ENCODE measurements around the gene SFT2D3.

Gene SFT2D3

DNA sequence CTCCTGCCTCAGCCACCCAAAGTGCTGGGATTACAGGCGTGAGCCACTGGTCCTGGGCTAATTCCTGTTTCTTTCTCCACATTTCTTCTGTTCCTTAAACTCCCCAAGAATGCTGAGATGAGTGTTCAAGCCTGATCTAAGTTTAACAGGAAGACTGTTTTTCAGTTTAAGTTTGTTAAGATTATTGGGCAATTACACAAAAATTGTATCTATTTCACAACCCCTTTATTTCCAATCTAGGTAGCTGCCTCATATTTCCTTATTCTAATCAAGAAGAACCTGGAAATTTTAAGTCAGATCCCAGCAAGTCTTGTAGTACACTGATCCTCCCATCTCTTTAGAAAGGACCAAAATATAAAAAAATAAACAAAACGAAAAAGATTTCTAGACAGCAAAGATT is 11.7 kb downstream of the SFT2D3 start:
- no peak overlapping the region for H3K4me3 ChIP-seq
- intact Hi-C loops (cut with DNase I; ENCODE audit: low total_unique reads), result no loop called here
- H3K27ac ChIP-seq, result no peak overlapping the region
- no peaks in the 10 kb centered on the region for H3K9me3 ChIP-seq
- H3K4me1 ChIP-seq, result no peaks in the 10 kb centered on the region
- no peaks in the 10 kb centered on the region for H3K27me3 ChIP-seq
- peaks cover 16 to 59% (median 32%) of the 10 kb centered on the region in 3 donors for H3K36me3 ChIP-seq
- no peak for DNase-seq
- TF ChIP-seq CTCF (IDR thresholded peaks at IDR 0.05), result no peak

GRCh38 chr2:127713562-127713961 is 12.3 kb downstream of the SFT2D3 start:
- H3K4me1 ChIP-seq, result no peaks in the 10 kb centered on the region
- H3K4me3 ChIP-seq, result no peak overlapping the region
- intact Hi-C loops (cut with DNase I; ENCODE audit: low total_unique reads), result no loop called here
- no peaks in the 10 kb centered on the region for H3K27me3 ChIP-seq
- TF ChIP-seq CTCF (IDR thresholded peaks at IDR 0.05), result no peak
- peaks cover 16 to 59% (median 32%) of the 10 kb centered on the region in 3 donors for H3K36me3 ChIP-seq
- DNase-seq, result no peak
- no peak overlapping the region for H3K27ac ChIP-seq
- H3K9me3 ChIP-seq, result no peaks in the 10 kb centered on the region

DNA sequence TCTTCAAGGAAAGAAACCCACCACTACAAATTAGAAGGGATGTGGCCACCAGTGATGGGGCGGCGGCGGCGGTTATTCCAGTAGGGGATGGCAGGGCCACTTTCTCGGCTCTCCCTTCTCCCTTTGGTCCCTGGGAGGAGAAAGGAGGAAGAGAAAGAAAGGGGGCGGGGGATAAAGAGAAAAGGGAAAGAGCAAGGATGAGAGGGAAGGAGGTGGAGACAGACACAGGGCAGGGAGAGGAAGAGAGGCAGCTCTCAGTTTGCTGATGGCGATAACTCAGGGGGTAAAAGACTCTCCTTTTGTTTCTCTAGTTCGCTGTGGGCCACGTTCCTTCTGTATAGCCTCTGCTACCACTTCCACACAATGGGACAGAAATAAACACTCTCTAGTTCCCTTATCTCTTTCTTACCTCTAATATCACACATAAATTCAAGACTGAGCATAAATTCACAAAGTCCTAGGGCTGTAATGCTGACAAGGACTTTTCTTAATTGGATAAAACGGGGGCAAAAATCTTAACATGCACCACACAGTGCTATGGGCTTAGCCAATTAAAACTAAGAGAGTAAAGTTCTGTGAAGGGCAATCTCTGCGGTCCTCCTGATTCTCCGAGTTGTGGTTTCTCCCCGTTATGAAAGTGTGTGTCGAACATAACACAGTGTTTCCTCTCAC is 14.6 kb downstream of the SFT2D3 start:
- no peak for DNase-seq
- intact Hi-C loops (cut with DNase I; ENCODE audit: low total_unique reads), result no loop called here
- H3K27me3 ChIP-seq, result no peaks in the 10 kb centered on the region
- TF ChIP-seq CTCF (IDR thresholded peaks at IDR 0.05), result no peak
- H3K4me1 ChIP-seq, result no peaks in the 10 kb centered on the region
- peaks cover 22 to 61% (median 37%) of the 10 kb centered on the region in 3 donors for H3K36me3 ChIP-seq
- no peak overlapping the region for H3K27ac ChIP-seq
- H3K9me3 ChIP-seq, result no peaks in the 10 kb centered on the region
- H3K4me3 ChIP-seq, result no peak overlapping the region

GRCh38 chr2:127718271-127718670 is 17.0 kb downstream of the SFT2D3 start:
- no peak for DNase-seq
- Histone ChIP-seq H3K4me1 (peaks cover 0 to 17% (median 0%) of the 10 kb centered on the region in 4 donors), H3K4me3 (no peak overlapping the region), H3K27me3 (no peaks in the 10 kb centered on the region), H3K9me3 (no peaks in the 10 kb centered on the region), H3K36me3 (peaks cover 36 to 80% (median 48%) of the 10 kb centered on the region in 3 donors), H3K27ac (no peak overlapping the region)
- TF ChIP-seq CTCF (IDR thresholded peaks at IDR 0.05), result no peak
- intact Hi-C loops (cut with DNase I; ENCODE audit: low total_unique reads), result no loop called here

DNA sequence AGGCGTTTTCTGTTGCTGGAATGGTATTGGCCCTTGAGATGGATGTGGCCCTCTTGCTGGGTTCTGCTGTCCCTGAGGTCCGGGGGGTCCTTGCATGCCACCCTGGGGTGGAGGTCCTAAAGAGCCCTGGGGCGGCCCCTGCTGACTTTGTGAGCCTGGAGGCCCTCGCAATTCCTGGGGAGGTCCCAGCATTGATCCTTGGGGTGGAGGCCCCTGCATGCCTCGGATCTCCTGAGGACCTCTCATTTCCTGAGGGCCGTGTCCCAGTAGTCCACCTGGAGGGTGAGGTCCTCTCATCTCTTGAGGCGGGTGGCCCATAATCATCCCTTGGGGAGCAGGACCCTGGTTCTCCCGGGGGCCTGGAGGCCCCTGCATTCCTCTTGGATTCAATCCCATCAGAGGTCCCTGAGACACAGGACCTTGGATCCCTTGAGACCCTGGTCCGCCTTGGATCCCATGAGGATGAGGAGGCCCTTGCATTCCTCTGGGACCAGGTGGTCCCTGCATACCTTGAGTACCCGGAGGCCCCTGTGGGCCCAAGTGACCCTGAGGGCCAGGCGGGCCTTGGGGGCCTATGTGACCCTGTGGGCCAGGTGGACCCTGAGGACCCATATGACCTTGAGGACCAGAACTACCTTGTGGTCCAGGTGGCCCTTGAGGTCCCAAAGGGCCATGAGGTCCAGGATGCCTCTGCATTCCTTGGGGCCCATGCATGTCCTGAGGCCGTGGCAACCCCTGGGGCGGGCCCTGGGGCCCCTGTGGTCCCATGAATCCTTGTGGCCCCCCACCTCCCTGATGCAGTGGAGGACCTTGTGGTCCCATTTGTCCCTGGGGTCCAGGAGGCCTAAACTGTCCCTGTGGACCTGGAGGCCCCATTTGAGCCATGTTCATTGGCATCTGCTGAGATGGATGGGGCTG is 18.3 kb downstream of the SFT2D3 start:
- intact Hi-C loops (cut with DNase I; ENCODE audit: low total_unique reads), result no loop called here
- peaks cover 0 to 20% (median 0%) of the 10 kb centered on the region in 4 donors for H3K4me1 ChIP-seq
- TF ChIP-seq CTCF (IDR thresholded peaks at IDR 0.05), result no peak
- no peak for DNase-seq
- no peaks in the 10 kb centered on the region for H3K27me3 ChIP-seq
- H3K9me3 ChIP-seq, result no peaks in the 10 kb centered on the region
- H3K36me3 ChIP-seq, result peaks cover 36 to 68% (median 48%) of the 10 kb centered on the region in 3 donors
- no peak overlapping the region for H3K4me3 ChIP-seq
- no peak overlapping the region for H3K27ac ChIP-seq

Measured in tibial artery (tissue), 4 donors.